HEK293 (cell line): ENCODE data around the gene AIF1L.

ENCODE experiments used
- CTCF ChIA-PET: fragments of 350-600 bp; formaldehyde crosslinking; extraction: SDS; loops from one replicate; lab custom pipeline; 2021; ENCODE audit warnings: antibody characterized with exemption; lab: Yijun Ruan, JAX
- POLR2A ChIA-PET: fragments of 300-600 bp; formaldehyde crosslinking; extraction: SDS; loops from one replicate; lab custom pipeline; 2020; ENCODE audit warnings: antibody characterized with exemption, inconsistent platforms; lab: Yijun Ruan, JAX
- H3K27ac ChIP-seq: fragments of 200-500 bp; sonication (Bioruptor generic); 2 replicates; pipeline ENCODE4 v1.5.1; 2014; ENCODE audit warnings: low read depth, low read length, control low read depth, inconsistent platforms; ENCODE audit errors: extremely low read depth
- H3K36me3 ChIP-seq, 2 experiments: fragments of 200-500 bp in 1 of 2; sonication (Bioruptor generic) in 1 of 2; 1 replicate in 1 of 2; 2 replicates in 1 of 2; pipeline ENCODE4 v1.5.1; 2014 to 2017; ENCODE audit warnings: inconsistent platforms in 2 of 2, low read length in 2 of 2; ENCODE audit not compliant: control insufficient read depth in 2 of 2, insufficient read depth in 1 of 2
- H3K4me1 ChIP-seq: fragments of 200-500 bp; sonication (Bioruptor generic); 2 replicates; pipeline ENCODE4 v1.5.1; 2014; ENCODE audit warnings: mild to moderate bottlenecking, low read length, inconsistent platforms; ENCODE audit not compliant: control insufficient read depth, insufficient read depth
- H3K4me3 ChIP-seq: 2 replicates; pipeline ENCODE4 v1.5.1; 2011; ENCODE audit warnings: low read depth, mild to moderate bottlenecking, control low read depth, low read length, moderate library complexity
- H3K9me3 ChIP-seq: fragments of 200-500 bp; sonication (Bioruptor generic); 2 replicates; pipeline ENCODE4 v1.5.1; 2014; ENCODE audit warnings: low read depth, low read length, inconsistent platforms; ENCODE audit not compliant: control insufficient read depth, insufficient read depth
- CTCF ChIP-seq: fragments of 450-650 bp; formaldehyde crosslinking; IDR thresholded peaks from 2 replicates; pipeline ENCODE4 v1.5.1; 2016; ENCODE audit warnings: missing biosample characterization, missing genetic modification characterization
- KLF16 ChIP-seq: fragments of 450-650 bp; formaldehyde crosslinking; IDR thresholded peaks from 2 replicates; pipeline ENCODE4 v1.5.1; 2017; ENCODE audit warnings: missing biosample characterization, missing genetic modification characterization
- KLF7 ChIP-seq: fragments of 450-650 bp; formaldehyde crosslinking; IDR thresholded peaks from 2 replicates; pipeline ENCODE4 v1.5.1; 2016; ENCODE audit warnings: missing biosample characterization, missing genetic modification characterization, borderline replicate concordance
- REPIN1 ChIP-seq: fragments of 450-650 bp; formaldehyde crosslinking; IDR thresholded peaks from 2 replicates; pipeline ENCODE4 v1.5.1; 2017; ENCODE audit warnings: missing biosample characterization, missing genetic modification characterization, low read depth
- SP2 ChIP-seq: fragments of 450-650 bp; formaldehyde crosslinking; IDR thresholded peaks from 2 replicates; pipeline ENCODE4 v1.5.1; 2016; ENCODE audit warnings: missing biosample characterization, missing genetic modification characterization
- TCF7L2 ChIP-seq: IDR thresholded peaks from 2 replicates; pipeline ENCODE4 v1.6.1; 2011; ENCODE audit warnings: low read depth, mild to moderate bottlenecking, inconsistent platforms, low read length, moderate library complexity, borderline replicate concordance
- ZBTB6 ChIP-seq: fragments of 450-650 bp; formaldehyde crosslinking; IDR thresholded peaks from 2 replicates; pipeline ENCODE4 v1.5.1; 2017; ENCODE audit warnings: missing biosample characterization, missing genetic modification characterization
- ZIC2 ChIP-seq: fragments of 450-650 bp; formaldehyde crosslinking; IDR thresholded peaks from 2 replicates; pipeline ENCODE4 v1.5.1; 2016; ENCODE audit warnings: missing biosample characterization, missing genetic modification characterization
- ZNF10 ChIP-seq: fragments of 450-650 bp; formaldehyde crosslinking; IDR thresholded peaks from 2 replicates; pipeline ENCODE4 v1.5.1; 2017; ENCODE audit warnings: missing biosample characterization, missing genetic modification characterization
- ZNF114 ChIP-seq: fragments of 450-650 bp; formaldehyde crosslinking; IDR thresholded peaks from 2 replicates; pipeline ENCODE4 v1.5.0; 2017; ENCODE audit warnings: missing biosample characterization, missing genetic modification characterization
- ZNF132 ChIP-seq: fragments of 450-650 bp; formaldehyde crosslinking; IDR thresholded peaks from 2 replicates; pipeline ENCODE4 v1.5.1; 2017; ENCODE audit warnings: missing biosample characterization, missing genetic modification characterization, borderline replicate concordance
- ZNF18 ChIP-seq: fragments of 450-650 bp; formaldehyde crosslinking; IDR thresholded peaks from 2 replicates; pipeline ENCODE4 v1.5.1; 2016; ENCODE audit warnings: missing biosample characterization, missing genetic modification characterization
- ZNF362 ChIP-seq: fragments of 450-650 bp; formaldehyde crosslinking; IDR thresholded peaks from 2 replicates; pipeline ENCODE4 v1.5.1; 2016; ENCODE audit warnings: missing biosample characterization, missing genetic modification characterization
- ZNF394 ChIP-seq: fragments of 450-650 bp; formaldehyde crosslinking; IDR thresholded peaks from 2 replicates; pipeline ENCODE4 v1.5.1; 2016; ENCODE audit warnings: missing biosample characterization, missing genetic modification characterization, mild to moderate bottlenecking, moderate library complexity, borderline replicate concordance
- ZNF48 ChIP-seq: fragments of 450-650 bp; formaldehyde crosslinking; IDR thresholded peaks from 2 replicates; pipeline ENCODE4 v1.5.1; 2016; ENCODE audit warnings: missing biosample characterization, missing genetic modification characterization
- ZNF488 ChIP-seq: fragments of 450-650 bp; formaldehyde crosslinking; IDR thresholded peaks from 2 replicates; pipeline ENCODE4 v1.5.1; 2016; ENCODE audit warnings: missing biosample characterization, missing genetic modification characterization
- ZNF521 ChIP-seq: fragments of 450-650 bp; formaldehyde crosslinking; IDR thresholded peaks from 2 replicates; pipeline ENCODE4 v1.5.1; 2017; ENCODE audit warnings: missing biosample characterization, mild to moderate bottlenecking, missing genetic modification characterization
- ZNF654 ChIP-seq: fragments of 450-650 bp; formaldehyde crosslinking; IDR thresholded peaks from 2 replicates; pipeline ENCODE4 v1.5.1; 2016; ENCODE audit warnings: low read depth, missing biosample characterization, missing genetic modification characterization
- ZNF658 ChIP-seq: fragments of 450-650 bp; formaldehyde crosslinking; IDR thresholded peaks from 2 replicates; pipeline ENCODE4; 2016; ENCODE audit warnings: missing biosample characterization, missing genetic modification characterization
- ZNF677 ChIP-seq: fragments of 450-650 bp; IDR thresholded peaks from 2 replicates; pipeline ENCODE4 v1.5.0; 2018; ENCODE audit warnings: missing biosample characterization, mild to moderate bottlenecking, missing genetic modification characterization, moderate library complexity
- ZNF777 ChIP-seq: fragments of 450-650 bp; formaldehyde crosslinking; IDR thresholded peaks from 2 replicates; pipeline ENCODE4 v1.5.1; 2017; ENCODE audit warnings: missing biosample characterization, missing genetic modification characterization, borderline replicate concordance
- ZNF837 ChIP-seq: fragments of 450-650 bp; formaldehyde crosslinking; IDR thresholded peaks from 2 replicates; pipeline ENCODE4 v1.5.1; 2016; ENCODE audit warnings: missing biosample characterization, missing genetic modification characterization

Gene AIF1L

GRCh38 chr9:131111186-131111853 lies 15.0 kb downstream of the AIF1L start:
- no peak overlapping the region for H3K27ac ChIP-seq
- peaks cover 0 to 7% of the 10 kb centered on the region in 2 experiments; a peak in 1 of 3 replicates for H3K36me3 ChIP-seq
- ChIA-PET CTCF (interaction anchor here (0.6 to 2.5 kb wide), 2 partner anchors 11 to 54 kb away, joined by 3 to 15 read pairs; no protein-coding TSS in a partner anchor), POLR2A (interaction anchor here (0.6 to 2.0 kb wide), 3 partner anchors 14 to 317 kb away, joined by 3 to 10 read pairs (median 4); partner anchors contain the start of gene NUP214)
- H3K9me3 ChIP-seq, result no peaks in the 10 kb centered on the region
- H3K4me3 ChIP-seq, result no peak overlapping the region
- TF ChIP-seq KLF7 (tag by site-specific recombination), result no peak
- no peak for TF ChIP-seq ZNF488 (tag by site-specific recombination)
- TF ChIP-seq ZNF394 (tag by site-specific recombination), result no peak
- no peak for TF ChIP-seq ZNF10
- TF ChIP-seq CTCF, result no peak
- TF ChIP-seq ZNF48 (tag by site-specific recombination), result no peak
- H3K4me1 ChIP-seq, result no peaks in the 10 kb centered on the region

GRCh38 chr9:131111854-131112311 lies 15.6 kb downstream of the AIF1L start:
- Histone ChIP-seq H3K4me3 (no peak overlapping the region), H3K27ac (no peak overlapping the region), H3K4me1 (no peaks in the 10 kb centered on the region)
- POLR2A ChIA-PET, result interaction anchor here (1.7 to 2.4 kb wide), 2 partner anchors 13 to 15 kb away, joined by 4 to 11 read pairs; partner anchors contain the start of genes AIF1L and NUP214
- CTCF ChIA-PET, result interaction anchor here (0.6 to 2.5 kb wide), 2 partner anchors 12 to 54 kb away, joined by 3 to 15 read pairs; no protein-coding TSS in a partner anchor
- TF ChIP-seq ZNF677 (tag by site-specific recombination) (no peak), ZIC2 (tag by site-specific recombination) (0 out of 2 replicates have a peak, but pooled peaks have one; percentile 11)
- TF ChIP-seq, all 188 proteins: peak for 1
- no peaks in the 10 kb centered on the region for H3K9me3 ChIP-seq
- peaks cover 0 to 7% of the 10 kb centered on the region in 2 experiments; a peak in 1 of 3 replicates for H3K36me3 ChIP-seq

- H3K36me3 ChIP-seq, result peaks cover 0 to 8% of the 10 kb centered on the region in 2 experiments; a peak in 1 of 3 replicates
- CTCF ChIA-PET, result interaction anchor here (1.2 kb wide), 1 partner anchor 28 kb away, joined by 4 read pairs; no protein-coding TSS in a partner anchor
- H3K9me3 ChIP-seq, result no peaks in the 10 kb centered on the region
- H3K27ac ChIP-seq, result no peak overlapping the region
- POLR2A ChIA-PET, result interaction anchor here (1.3 to 2.4 kb wide), 3 partner anchors 12 to 16 kb away, joined by 4 to 11 read pairs (median 11); partner anchors contain the start of genes AIF1L and NUP214
- no peaks in the 10 kb centered on the region for H3K4me1 ChIP-seq
- no peak overlapping the region for H3K4me3 ChIP-seq
- TF ChIP-seq TCF7L2 (no peak), SP2 (tag by site-specific recombination) (no peak), ZNF132 (no peak), ZNF658 (tag by site-specific recombination) (no peak), ZNF362 (no peak), ZNF18 (tag by site-specific recombination) (no peak), ZBTB6 (tag by site-specific recombination) (no peak), ZNF654 (tag by site-specific recombination) (no peak), KLF16 (tag by site-specific recombination) (no peak), REPIN1 (no peak), ZNF521 (tag by site-specific recombination) (no peak), ZNF837 (tag by site-specific recombination) (no peak), ZNF114 (tag by site-specific recombination) (no peak), ZNF777 (tag by site-specific recombination) (no peak), ZNF10 (no peak), ZNF677 (tag by site-specific recombination) (no peak)
Measured at GRCh38 chr9:131112374-131113154, 16.2 kb downstream of the AIF1L start.
